Nephron progenitor cell (in vitro differentiated cells): ENCODE results near the gene ADGRL3.

Experiments
- DNase-seq: peaks from one replicate; pipeline ENCODE4 v3.0.0; 2021
- H3K27ac Mint-ChIP-seq: 2 replicates; pipeline ENCODE4 v1.8.0; 2021; ENCODE audit warnings: mild to moderate bottlenecking, moderate library complexity, mixed read lengths
- H3K27me3 Mint-ChIP-seq: 2 replicates; pipeline ENCODE4 v1.8.0; 2021; ENCODE audit warnings: mild to moderate bottlenecking, low read depth, mixed read lengths; ENCODE audit not compliant: poor library complexity
- H3K36me3 Mint-ChIP-seq: 2 replicates; pipeline ENCODE4 v1.8.0; 2021; ENCODE audit warnings: low read depth, mixed read lengths
- H3K4me1 Mint-ChIP-seq: 2 replicates; pipeline ENCODE4 v1.8.0; 2021; ENCODE audit warnings: mixed read lengths
- H3K4me3 Mint-ChIP-seq: 2 replicates; pipeline ENCODE4 v1.8.0; 2021; ENCODE audit warnings: mild to moderate bottlenecking, moderate library complexity, mixed read lengths
- H3K9me3 Mint-ChIP-seq: 2 replicates; pipeline ENCODE4 v1.8.0; 2021; ENCODE audit warnings: mild to moderate bottlenecking, moderate library complexity, mixed read lengths
- CTCF ChIP-seq: fragments of 200-600 bp; sonication (generic); IDR thresholded peaks from 2 replicates; pipeline ENCODE4 v1.5.0; 2021; ENCODE audit warnings: antibody characterized with exemption

ADGRL3 gene

GRCh38 chr4:61921920-61922319 lies 721.8 kb downstream of the ADGRL3 start:
- no peaks in the 10 kb centered on the region for H3K9me3 Mint-ChIP-seq
- H3K4me3 Mint-ChIP-seq: no peak overlapping the region
- peak overlapping the region; percentile 18 for H3K27ac Mint-ChIP-seq
- no peaks in the 10 kb centered on the region for H3K27me3 Mint-ChIP-seq
- DNase-seq: no peak
- no peak for TF ChIP-seq CTCF
- peaks cover 17% of the 10 kb centered on the region for H3K4me1 Mint-ChIP-seq
- H3K36me3 Mint-ChIP-seq: no peaks in the 10 kb centered on the region

GRCh38 chr4:61922766-61923165 lies 722.6 kb downstream of the ADGRL3 start:
- Mint-ChIP-seq H3K27ac (no peak overlapping the region), H3K27me3 (no peaks in the 10 kb centered on the region), H3K36me3 (no peaks in the 10 kb centered on the region), H3K4me3 (no peak overlapping the region), H3K4me1 (peaks cover 17% of the 10 kb centered on the region), H3K9me3 (no peaks in the 10 kb centered on the region)
- no peak for TF ChIP-seq CTCF
- DNase-seq: no peak

- no peak for DNase-seq
- H3K27me3 Mint-ChIP-seq: no peaks in the 10 kb centered on the region
Measured at GRCh38 chr4:61923179-61923578, 723.1 kb downstream of the ADGRL3 start.

GRCh38 chr4:61924131-61924530 lies 724.0 kb downstream of the ADGRL3 start:
- H3K4me1 Mint-ChIP-seq: peaks cover 5% of the 10 kb centered on the region
- no peak for DNase-seq

More at GRCh38 chr4:61923179-61923578, 723.1 kb downstream of the ADGRL3 start:
- H3K4me3 Mint-ChIP-seq: no peak overlapping the region
- no peaks in the 10 kb centered on the region for H3K36me3 Mint-ChIP-seq
- no peaks in the 10 kb centered on the region for H3K9me3 Mint-ChIP-seq
- no peak for TF ChIP-seq CTCF
- peaks cover 15% of the 10 kb centered on the region for H3K4me1 Mint-ChIP-seq
- no peak overlapping the region for H3K27ac Mint-ChIP-seq

GRCh38 chr4:61933527-61933926 lies 733.4 kb downstream of the ADGRL3 start:
- DNase-seq: no peak
- H3K27ac Mint-ChIP-seq: peak overlapping the region; percentile 77
- no peak overlapping the region for H3K4me3 Mint-ChIP-seq
- TF ChIP-seq CTCF: no peak
- H3K9me3 Mint-ChIP-seq: no peaks in the 10 kb centered on the region
- peaks cover 10% of the 10 kb centered on the region for H3K4me1 Mint-ChIP-seq
- H3K27me3 Mint-ChIP-seq: no peaks in the 10 kb centered on the region
- peaks cover 17% of the 10 kb centered on the region for H3K36me3 Mint-ChIP-seq

More at GRCh38 chr4:61924131-61924530, 724.0 kb downstream of the ADGRL3 start:
- Mint-ChIP-seq H3K36me3 (no peaks in the 10 kb centered on the region), H3K9me3 (no peaks in the 10 kb centered on the region), H3K4me3 (no peak overlapping the region), H3K27ac (no peak overlapping the region), H3K27me3 (no peaks in the 10 kb centered on the region)
- no peak for TF ChIP-seq CTCF

- TF ChIP-seq CTCF: no peak
- H3K36me3 Mint-ChIP-seq: peaks cover 23% of the 10 kb centered on the region
- peaks cover 3% of the 10 kb centered on the region for H3K9me3 Mint-ChIP-seq
- peak overlapping the region; percentile 33 for H3K27ac Mint-ChIP-seq
- H3K4me3 Mint-ChIP-seq: no peak overlapping the region
- H3K4me1 Mint-ChIP-seq: peaks cover 10% of the 10 kb centered on the region
- H3K27me3 Mint-ChIP-seq: no peaks in the 10 kb centered on the region
- DNase-seq: no peak
Measured at GRCh38 chr4:61934198-61934597, 734.1 kb downstream of the ADGRL3 start.
